ENCODE measurements around the gene DDIT4L. TPM values are rescaled to one million over a fixed set of nuclear protein-coding genes. Genes with fewer than 3 reads are reported as not detected.

Gene DDIT4L, protein sequence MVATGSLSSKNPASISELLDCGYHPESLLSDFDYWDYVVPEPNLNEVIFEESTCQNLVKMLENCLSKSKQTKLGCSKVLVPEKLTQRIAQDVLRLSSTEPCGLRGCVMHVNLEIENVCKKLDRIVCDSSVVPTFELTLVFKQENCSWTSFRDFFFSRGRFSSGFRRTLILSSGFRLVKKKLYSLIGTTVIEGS
- total RNA-seq: 1 to 10 TPM in 3 of 7 donors, under 1 TPM in 4; 0.19 to 1.6 (median 0.43) TPM
- polyA plus RNA-seq: under 1 TPM; 0.17 to 0.32 (median 0.21) TPM
- long read RNA-seq, donor 1, transcript DDIT4L-201 (3 exons, 2,604 nt): major isoform, 5 of 6 reads
- long read RNA-seq, donor 1, partial matches to known transcripts: 0 of 6 reads
- long read RNA-seq, donor 1, other reads (novel, unspliced or antisense): 0 of 6 reads
- long read RNA-seq, donor 2, partial matches to known transcripts: 0 of 4 reads
- long read RNA-seq, donor 2, other reads (novel, unspliced or antisense): 0 of 4 reads

DNA sequence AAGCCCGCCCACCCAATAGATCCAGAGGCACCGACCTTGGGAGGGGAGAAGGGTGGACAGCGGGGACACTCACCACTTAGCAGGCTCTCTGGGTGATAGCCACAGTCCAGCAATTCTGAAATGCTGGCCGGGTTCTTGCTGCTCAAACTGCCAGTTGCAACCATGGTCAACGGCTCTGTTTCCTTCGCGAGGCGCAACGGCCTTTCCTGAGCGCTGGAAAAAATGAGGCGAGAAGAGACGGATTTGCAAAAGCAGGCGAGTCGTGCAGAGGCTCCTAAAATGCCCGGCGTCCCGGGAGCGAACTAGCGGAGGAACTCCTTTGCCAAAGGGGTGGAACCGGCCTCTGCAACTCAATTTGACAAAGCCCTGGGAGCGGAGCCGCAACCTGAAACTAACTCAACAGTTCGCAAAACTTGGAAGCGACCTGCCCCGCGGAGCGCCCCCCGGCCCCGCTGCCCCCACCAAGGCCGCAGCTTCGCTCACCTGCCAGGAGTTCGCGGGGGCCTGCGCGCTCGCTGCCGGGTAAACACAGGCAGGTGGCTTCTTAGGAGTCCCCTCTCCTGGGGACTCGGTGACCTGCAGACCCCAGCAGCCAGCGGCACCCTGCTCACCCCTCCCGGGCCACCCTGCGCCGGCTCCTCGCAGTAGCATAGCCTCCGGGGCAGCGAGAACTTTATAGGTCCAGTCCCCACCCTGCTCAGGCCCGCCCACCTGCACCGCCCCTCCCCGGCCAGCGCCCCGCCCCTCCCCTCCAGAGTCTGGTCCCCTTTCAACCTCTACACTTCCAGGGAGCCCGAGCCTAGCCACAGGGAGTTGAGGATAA, at the start of gene DDIT4L:
TSS of gene DDIT4L (minus strand) at position 649 of the 823 bp plus-strand sequence. CDS start at position 164, 485 bp downstream.
- H3K9me3 ChIP-seq: no peaks in the 10 kb centered on the region
- DNase-seq: peak; percentile 77
- peak within 1 kb of the TSS; percentile 42 to 77 (median 48) for H3K4me3 ChIP-seq
- TF ChIP-seq POLR2AphosphoS5 (IDR thresholded peaks at IDR 0.05): no peak
- TF ChIP-seq, protein P1, sequence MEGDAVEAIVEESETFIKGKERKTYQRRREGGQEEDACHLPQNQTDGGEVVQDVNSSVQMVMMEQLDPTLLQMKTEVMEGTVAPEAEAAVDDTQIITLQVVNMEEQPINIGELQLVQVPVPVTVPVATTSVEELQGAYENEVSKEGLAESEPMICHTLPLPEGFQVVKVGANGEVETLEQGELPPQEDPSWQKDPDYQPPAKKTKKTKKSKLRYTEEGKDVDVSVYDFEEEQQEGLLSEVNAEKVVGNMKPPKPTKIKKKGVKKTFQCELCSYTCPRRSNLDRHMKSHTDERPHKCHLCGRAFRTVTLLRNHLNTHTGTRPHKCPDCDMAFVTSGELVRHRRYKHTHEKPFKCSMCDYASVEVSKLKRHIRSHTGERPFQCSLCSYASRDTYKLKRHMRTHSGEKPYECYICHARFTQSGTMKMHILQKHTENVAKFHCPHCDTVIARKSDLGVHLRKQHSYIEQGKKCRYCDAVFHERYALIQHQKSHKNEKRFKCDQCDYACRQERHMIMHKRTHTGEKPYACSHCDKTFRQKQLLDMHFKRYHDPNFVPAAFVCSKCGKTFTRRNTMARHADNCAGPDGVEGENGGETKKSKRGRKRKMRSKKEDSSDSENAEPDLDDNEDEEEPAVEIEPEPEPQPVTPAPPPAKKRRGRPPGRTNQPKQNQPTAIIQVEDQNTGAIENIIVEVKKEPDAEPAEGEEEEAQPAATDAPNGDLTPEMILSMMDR (IDR thresholded peaks at IDR 0.05 in 8 of 11, conservative IDR thresholded peaks at IDR 0.05 in 3 of 11): no peak
- TF ChIP-seq POLR2A (IDR thresholded peaks at IDR 0.05): no peak
- intact Hi-C loops (cut with DNase I; ENCODE audit: low total_unique reads): no loop called here
- peak within 1 kb of the TSS in 2 of 8 donors; percentile 11 to 27 for H3K27ac ChIP-seq
- peaks cover 0 to 21% (median 14%) of the 10 kb centered on the region in 6 donors for H3K4me1 ChIP-seq
- 1 to 12% (median 2%) methylated on average over 41 to 51 of the region's 51 CpGs for WGBS, 5 donors
- no peaks in the 10 kb centered on the region for H3K36me3 ChIP-seq
- H3K27me3 ChIP-seq (replicated peaks in 1 of 7): peaks cover 0 to 43% (median 25%) of the 10 kb centered on the region in 7 donors

DNA sequence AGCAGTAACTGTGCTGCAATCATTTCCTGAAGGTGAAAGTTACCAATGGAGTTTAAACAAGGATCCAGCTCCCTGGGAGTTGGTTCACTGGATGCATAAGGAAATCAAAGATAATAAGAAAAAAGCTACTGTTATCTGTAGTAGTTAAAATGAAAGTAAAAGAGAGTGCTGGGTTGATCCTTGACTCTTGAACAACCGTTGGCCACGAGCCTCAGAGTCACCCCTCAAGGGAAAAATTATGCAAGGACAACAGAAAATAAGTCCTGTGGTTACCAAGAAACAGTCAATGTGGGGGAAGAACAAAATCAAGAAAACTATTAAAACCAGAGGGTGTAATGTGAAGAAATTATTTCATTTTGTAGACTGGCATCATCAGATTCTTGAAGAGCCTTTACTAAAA, 49.7 kb upstream of the DDIT4L start:
- Histone ChIP-seq H3K4me1 (no peaks in the 10 kb centered on the region), H3K27me3 (replicated peaks in 1 of 7) (no peaks in the 10 kb centered on the region), H3K9me3 (peaks cover 0 to 10% (median 0%) of the 10 kb centered on the region in 8 donors), H3K27ac (no peak overlapping the region), H3K36me3 (no peaks in the 10 kb centered on the region), H3K4me3 (no peak overlapping the region)
- intact Hi-C loops (cut with DNase I; ENCODE audit: low total_unique reads): no loop called here
- TF ChIP-seq POLR2A (IDR thresholded peaks at IDR 0.05): no peak
- no peak for TF ChIP-seq POLR2AphosphoS5 (IDR thresholded peaks at IDR 0.05)
- TF ChIP-seq, protein P1 (IDR thresholded peaks at IDR 0.05 in 8 of 11, conservative IDR thresholded peaks at IDR 0.05 in 3 of 11): no peak
- DNase-seq: no peak
- WGBS, 5 donors: 18 to 36% (median 25%) methylated on average over 2 of the region's 2 CpGs

DNA sequence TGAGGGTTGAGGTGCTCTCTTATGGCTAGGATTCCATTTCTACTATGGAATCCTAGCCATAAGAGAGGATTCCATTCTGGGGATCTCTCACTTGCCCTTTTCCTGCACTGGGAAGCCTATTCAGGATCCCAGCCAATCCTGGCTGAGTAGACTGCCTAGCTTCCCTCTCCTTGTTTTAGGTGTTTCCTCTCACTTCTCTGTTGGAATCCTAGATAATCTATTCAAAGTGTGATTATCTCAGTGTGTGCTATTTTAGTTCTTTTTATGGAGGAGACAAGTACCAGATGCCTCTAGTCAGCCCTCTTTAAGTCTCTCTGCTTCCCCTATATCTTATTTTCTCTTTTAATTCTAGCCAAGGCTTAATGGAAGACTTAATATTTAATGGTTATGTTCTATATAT, 34.5 kb upstream of the DDIT4L start:
- no peak for TF ChIP-seq POLR2A (IDR thresholded peaks at IDR 0.05)
- no peak for TF ChIP-seq POLR2AphosphoS5 (IDR thresholded peaks at IDR 0.05)
- TF ChIP-seq, protein P1 (IDR thresholded peaks at IDR 0.05 in 8 of 11, conservative IDR thresholded peaks at IDR 0.05 in 3 of 11): no peak
- no peaks in the 10 kb centered on the region for H3K4me1 ChIP-seq
- no peak overlapping the region for H3K27ac ChIP-seq
- no peaks in the 10 kb centered on the region for H3K36me3 ChIP-seq
- H3K27me3 ChIP-seq (replicated peaks in 1 of 7): no peaks in the 10 kb centered on the region
- no peak for DNase-seq
- H3K9me3 ChIP-seq: peaks cover 0 to 48% (median 45%) of the 10 kb centered on the region in 8 donors
- intact Hi-C loops (cut with DNase I; ENCODE audit: low total_unique reads): no loop called here
- H3K4me3 ChIP-seq: no peak overlapping the region

DNA sequence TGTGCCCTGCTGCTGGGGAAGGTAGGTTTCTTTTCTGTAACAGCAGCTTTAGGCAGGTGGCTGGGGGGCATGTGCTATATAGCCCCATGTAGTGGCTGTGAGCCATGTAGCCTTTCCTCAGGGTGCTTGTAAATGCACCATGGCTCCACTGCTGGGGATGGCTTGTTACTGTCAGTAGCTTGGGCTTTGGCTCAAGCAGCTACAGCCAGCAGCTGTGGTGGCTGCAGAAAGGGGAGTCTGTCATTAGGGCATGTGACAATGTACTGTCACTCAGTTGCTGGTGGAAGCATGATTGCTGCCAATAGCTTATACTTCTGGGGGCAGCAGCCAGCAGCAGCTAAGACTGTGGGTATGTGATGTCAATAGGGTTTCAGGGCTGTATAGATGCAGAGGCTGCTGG, 33.9 kb upstream of the DDIT4L start:
- Histone ChIP-seq H3K27ac (no peak overlapping the region), H3K4me3 (no peak overlapping the region), H3K27me3 (replicated peaks in 1 of 7) (no peaks in the 10 kb centered on the region), H3K4me1 (no peaks in the 10 kb centered on the region), H3K9me3 (peaks cover 0 to 45% (median 39%) of the 10 kb centered on the region in 8 donors), H3K36me3 (no peaks in the 10 kb centered on the region)
- no peak for TF ChIP-seq POLR2AphosphoS5 (IDR thresholded peaks at IDR 0.05)
- no peak for TF ChIP-seq POLR2A (IDR thresholded peaks at IDR 0.05)
- TF ChIP-seq, protein P1 (IDR thresholded peaks at IDR 0.05 in 8 of 11, conservative IDR thresholded peaks at IDR 0.05 in 3 of 11): no peak
- DNase-seq: no peak
- intact Hi-C loops (cut with DNase I; ENCODE audit: low total_unique reads): no loop called here
